ENCODE results near the gene HNRNPUL2.

The HNRNPUL2 gene

DNA sequence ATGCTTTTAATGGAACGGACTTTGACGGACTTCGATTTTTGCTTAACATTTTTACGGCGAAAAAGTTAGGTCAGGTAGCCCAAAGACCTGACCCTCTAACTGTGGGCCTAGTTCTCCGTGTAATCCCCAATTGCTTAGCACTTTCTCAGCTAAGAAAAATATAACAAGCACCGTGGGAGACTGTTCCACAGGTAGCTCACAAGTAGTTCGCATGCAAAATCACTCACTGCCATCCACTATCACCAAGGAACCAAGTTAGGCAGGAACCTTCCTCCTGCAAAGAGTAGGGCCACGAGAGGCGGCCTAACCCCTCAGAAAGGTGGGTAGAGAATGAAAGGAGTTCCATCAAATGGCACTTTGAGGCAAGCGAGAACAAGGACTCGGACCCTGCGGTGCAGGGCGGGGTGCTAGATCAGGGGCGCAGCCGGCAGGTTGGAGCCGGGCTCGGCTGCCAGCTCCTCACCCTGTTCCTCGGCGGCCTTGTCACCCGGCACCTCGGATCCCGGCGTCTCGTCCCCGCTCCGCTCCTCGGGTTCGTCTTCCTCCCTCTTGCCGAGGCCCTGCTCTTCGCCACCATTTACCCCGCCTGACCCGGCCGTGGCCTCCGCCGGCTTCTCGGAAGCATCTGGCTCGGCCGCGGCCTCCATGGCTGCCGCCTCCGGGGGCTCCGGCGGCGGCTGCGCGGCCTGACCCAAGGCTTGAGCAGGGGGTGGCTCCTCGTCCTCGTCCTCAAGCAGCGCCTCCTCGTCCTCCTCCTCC, 922 bp downstream of the HNRNPUL2 start:
- Histone ChIP-seq H3K9me3 (ENCODE audit: control insufficient read depth, low read length) (no peaks in the 10 kb centered on the region), H3K4me1 (peaks cover 9% of the 10 kb centered on the region), H3K4me2 (ENCODE audit: low read length) (peak overlapping the region; percentile 87), H3K36me3 (ENCODE audit: control insufficient read depth, insufficient read depth, low read length) (no peaks in the 10 kb centered on the region), H3K79me2 (peaks cover 47% of the 10 kb centered on the region), H3K27me3 (ENCODE audit: control insufficient read depth, insufficient read depth, low read length) (no peaks in the 10 kb centered on the region), H3K9ac (peak overlapping the region; percentile 28), H3K4me3 (ENCODE audit: low read depth, low read length) (peak overlapping the region; percentile 88), H2AFZ (no peak overlapping the region), H3K27ac (peak overlapping the region; percentile 69)
- TF ChIP-seq, protein P1, sequence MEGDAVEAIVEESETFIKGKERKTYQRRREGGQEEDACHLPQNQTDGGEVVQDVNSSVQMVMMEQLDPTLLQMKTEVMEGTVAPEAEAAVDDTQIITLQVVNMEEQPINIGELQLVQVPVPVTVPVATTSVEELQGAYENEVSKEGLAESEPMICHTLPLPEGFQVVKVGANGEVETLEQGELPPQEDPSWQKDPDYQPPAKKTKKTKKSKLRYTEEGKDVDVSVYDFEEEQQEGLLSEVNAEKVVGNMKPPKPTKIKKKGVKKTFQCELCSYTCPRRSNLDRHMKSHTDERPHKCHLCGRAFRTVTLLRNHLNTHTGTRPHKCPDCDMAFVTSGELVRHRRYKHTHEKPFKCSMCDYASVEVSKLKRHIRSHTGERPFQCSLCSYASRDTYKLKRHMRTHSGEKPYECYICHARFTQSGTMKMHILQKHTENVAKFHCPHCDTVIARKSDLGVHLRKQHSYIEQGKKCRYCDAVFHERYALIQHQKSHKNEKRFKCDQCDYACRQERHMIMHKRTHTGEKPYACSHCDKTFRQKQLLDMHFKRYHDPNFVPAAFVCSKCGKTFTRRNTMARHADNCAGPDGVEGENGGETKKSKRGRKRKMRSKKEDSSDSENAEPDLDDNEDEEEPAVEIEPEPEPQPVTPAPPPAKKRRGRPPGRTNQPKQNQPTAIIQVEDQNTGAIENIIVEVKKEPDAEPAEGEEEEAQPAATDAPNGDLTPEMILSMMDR (IDR thresholded peaks at IDR 0.05) = no peak

DNA sequence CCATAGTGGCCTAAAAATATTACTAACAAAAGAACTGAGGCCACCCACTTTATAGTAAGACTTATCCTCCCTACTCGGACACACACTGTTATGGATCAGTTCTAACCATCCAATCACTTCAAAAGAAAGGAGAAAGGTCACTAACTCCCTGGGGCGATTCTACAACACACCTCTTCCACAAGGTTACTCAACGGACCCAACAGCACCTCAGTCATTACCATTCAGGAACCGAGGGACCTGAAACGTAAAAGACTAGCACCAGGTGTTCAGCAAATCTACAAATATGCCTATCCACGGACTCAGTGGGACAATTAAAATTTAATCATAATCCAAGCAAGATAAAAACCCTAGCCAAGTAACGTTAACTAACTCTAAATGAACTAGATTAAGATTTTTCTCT, 1.6 kb downstream of the HNRNPUL2 start:
- Histone ChIP-seq H3K9me3 (ENCODE audit: control insufficient read depth, low read length) (no peaks in the 10 kb centered on the region), H3K27me3 (ENCODE audit: control insufficient read depth, insufficient read depth, low read length) (no peaks in the 10 kb centered on the region), H3K4me2 (ENCODE audit: low read length) (peak overlapping the region; percentile 87), H3K79me2 (peaks cover 44% of the 10 kb centered on the region), H3K36me3 (ENCODE audit: control insufficient read depth, insufficient read depth, low read length) (no peaks in the 10 kb centered on the region), H3K4me1 (peaks cover 9% of the 10 kb centered on the region), H2AFZ (no peak overlapping the region), H3K27ac (peak overlapping the region; percentile 69), H3K4me3 (ENCODE audit: low read depth, low read length) (peak overlapping the region; percentile 88), H3K9ac (no peak overlapping the region)
- TF ChIP-seq, protein P1 (IDR thresholded peaks at IDR 0.05) = no peak

DNA sequence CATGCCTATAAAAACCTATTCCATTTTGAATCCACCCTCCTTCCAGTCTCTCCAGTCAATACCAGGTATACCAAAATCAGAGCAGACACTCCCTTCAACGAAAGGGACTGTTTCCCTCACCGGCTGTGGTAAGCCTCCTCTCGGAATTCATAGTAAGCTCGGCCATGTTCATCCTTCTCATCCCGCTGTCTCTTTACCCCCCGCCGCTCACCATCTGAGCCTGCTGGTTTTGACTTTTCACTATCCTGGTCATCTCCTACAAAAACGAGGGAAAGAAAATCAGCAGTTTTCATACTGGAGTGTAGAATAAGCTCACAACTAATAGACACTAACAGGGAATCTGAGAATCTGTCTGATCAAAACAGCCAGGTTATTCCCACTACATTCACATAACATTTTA, 3.1 kb downstream of the HNRNPUL2 start:
- Histone ChIP-seq H3K9ac (no peak overlapping the region), H3K4me2 (ENCODE audit: low read length) (peak overlapping the region; percentile 87), H3K79me2 (peaks cover 48% of the 10 kb centered on the region), H3K36me3 (ENCODE audit: control insufficient read depth, insufficient read depth, low read length) (no peaks in the 10 kb centered on the region), H3K4me3 (ENCODE audit: low read depth, low read length) (no peak overlapping the region), H3K9me3 (ENCODE audit: control insufficient read depth, low read length) (no peaks in the 10 kb centered on the region), H2AFZ (no peak overlapping the region), H3K27ac (peak overlapping the region; percentile 9), H3K27me3 (ENCODE audit: control insufficient read depth, insufficient read depth, low read length) (no peaks in the 10 kb centered on the region), H3K4me1 (peaks cover 6% of the 10 kb centered on the region)
- TF ChIP-seq, protein P1 (IDR thresholded peaks at IDR 0.05) = no peak

DNA sequence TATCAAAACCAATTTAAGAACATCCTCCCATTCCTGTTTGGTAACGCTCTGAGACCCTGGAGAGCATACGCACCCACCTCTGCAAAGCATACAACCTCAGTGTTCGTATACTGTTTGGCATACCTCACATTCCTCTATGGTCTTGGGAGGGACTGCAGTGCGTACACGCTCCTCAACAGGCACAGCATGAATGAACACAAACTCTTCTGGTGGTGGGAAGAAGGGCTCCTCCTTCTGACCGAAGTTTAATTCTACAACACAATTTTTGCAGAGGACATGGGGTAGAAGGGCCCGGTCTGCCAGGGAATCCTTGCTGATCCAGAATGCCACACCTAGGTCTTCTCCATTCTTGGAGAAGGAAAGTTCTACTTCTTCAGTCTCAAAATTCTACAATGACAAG, 5.3 kb downstream of the HNRNPUL2 start:
- Histone ChIP-seq H3K27ac (no peak overlapping the region), H3K4me1 (peaks cover 6% of the 10 kb centered on the region), H2AFZ (no peak overlapping the region), H3K4me2 (ENCODE audit: low read length) (no peak overlapping the region), H3K27me3 (ENCODE audit: control insufficient read depth, insufficient read depth, low read length) (no peaks in the 10 kb centered on the region), H3K9me3 (ENCODE audit: control insufficient read depth, low read length) (no peaks in the 10 kb centered on the region), H3K79me2 (peaks cover 55% of the 10 kb centered on the region), H3K36me3 (ENCODE audit: control insufficient read depth, insufficient read depth, low read length) (no peaks in the 10 kb centered on the region), H3K9ac (no peak overlapping the region), H3K4me3 (ENCODE audit: low read depth, low read length) (no peak overlapping the region)
- TF ChIP-seq, protein P1 (IDR thresholded peaks at IDR 0.05) = no peak

Data from parathyroid adenoma (tissue), 2 donors.